Liver (tissue), 9 donors: ENCODE results near the gene DNM3. TPM values are rescaled to one million over a fixed set of nuclear protein-coding genes. Genes with fewer than 3 reads are reported as not detected.

Experiments used
- DNase-seq: peaks from one replicate; pipeline ENCODE4 v3.0.0-alpha.2; 2017; ENCODE audit warnings: low spot score
- H3K27ac ChIP-seq, 2 donors: one replicate each; pipeline ENCODE4 v1.7.0; 2013; ENCODE audit warnings: inconsistent platforms in 2 of 2, low read length in 2 of 2, control low read depth in 1 of 2, low read depth in 1 of 2, mild to moderate bottlenecking in 1 of 2
- H3K27me3 ChIP-seq, 4 donors: one replicate each; pipeline versions ENCODE4 v1.6.1 to v1.7.0; 2013; ENCODE audit warnings: low read length in 3 of 4, inconsistent platforms in 1 of 4, mild to moderate bottlenecking in 1 of 4, moderate library complexity in 1 of 4; ENCODE audit not compliant: control insufficient read depth in 4 of 4, insufficient read depth in 4 of 4
- H3K36me3 ChIP-seq, 4 donors: one replicate each; pipeline versions ENCODE4 v1.6.1 to v1.7.0; 2013; ENCODE audit warnings: low read length in 3 of 4, mild to moderate bottlenecking in 3 of 4, low read depth in 1 of 4, moderate library complexity in 1 of 4; ENCODE audit not compliant: control insufficient read depth in 4 of 4, insufficient read depth in 3 of 4
- H3K4me1 ChIP-seq, 4 donors: one replicate each; pipeline versions ENCODE4 v1.6.1 to v1.7.0; 2013; ENCODE audit warnings: low read length in 3 of 4, mild to moderate bottlenecking in 3 of 4, moderate library complexity in 1 of 4; ENCODE audit not compliant: control insufficient read depth in 4 of 4, insufficient read depth in 4 of 4
- H3K4me3 ChIP-seq, 3 donors: one replicate each; pipeline versions ENCODE4 v1.6.1 to v1.7.0; 2013; ENCODE audit warnings: low read length in 3 of 3, control low read depth in 1 of 3, low read depth in 1 of 3, mild to moderate bottlenecking in 1 of 3
- H3K9ac ChIP-seq, 2 donors: one replicate each; pipeline ENCODE4 v1.7.0; 2013; ENCODE audit warnings: low read length in 2 of 2, mild to moderate bottlenecking in 2 of 2, moderate library complexity in 2 of 2, control low read depth in 1 of 2, low read depth in 1 of 2
- H3K9me3 ChIP-seq, 4 donors: one replicate each; pipeline versions ENCODE4 v1.6.1 to v1.7.0; 2013; ENCODE audit warnings: low read length in 3 of 4; ENCODE audit not compliant: control insufficient read depth in 4 of 4
- ATF3 ChIP-seq: IDR thresholded peaks from 2 replicates; pipeline ENCODE4 v1.6.1; 2016; ENCODE audit warnings: antibody characterized with exemption
- CTCF ChIP-seq: fragments of 150-350 bp; IDR thresholded peaks from 2 replicates; pipeline ENCODE4 v1.5.1; 2017; ENCODE audit warnings: improper control_type of control experiment, low read depth, low read length; ENCODE audit not compliant: missing input control
- EGR1 ChIP-seq, 2 donors: IDR thresholded peaks; 2 replicates each; pipeline ENCODE4 v1.6.1; 2016 to 2018; ENCODE audit warnings: antibody characterized with exemption in 2 of 2, low read depth in 2 of 2
- FOXA1 ChIP-seq: IDR thresholded peaks from 2 replicates; pipeline ENCODE4 v1.6.1; 2016; ENCODE audit warnings: antibody characterized with exemption
- FOXA2 ChIP-seq: IDR thresholded peaks from 2 replicates; pipeline ENCODE4 v1.6.1; 2016; ENCODE audit warnings: antibody characterized with exemption
- GABPA ChIP-seq, 2 donors: IDR thresholded peaks in 1 of 2; conservative IDR thresholded peaks in 1 of 2; 2 replicates each; pipeline ENCODE4 v1.6.1; 2016; ENCODE audit warnings: antibody characterized with exemption in 2 of 2, mild to moderate bottlenecking in 1 of 2, moderate library complexity in 1 of 2
- HNF4A ChIP-seq, 2 donors: conservative IDR thresholded peaks; 2 replicates each; pipeline ENCODE4 v1.6.1; 2016; ENCODE audit warnings: antibody characterized with exemption in 2 of 2, mild to moderate bottlenecking in 2 of 2
- HNF4G ChIP-seq: IDR thresholded peaks from 2 replicates; pipeline ENCODE4 v1.6.1; 2016; ENCODE audit warnings: antibody characterized with exemption
- JUND ChIP-seq, 2 donors: IDR thresholded peaks; 2 replicates each; pipeline ENCODE4 v1.6.1; 2016; ENCODE audit warnings: antibody characterized with exemption in 2 of 2
- MAX ChIP-seq: IDR thresholded peaks from 2 replicates; pipeline ENCODE4 v1.6.1; 2016; ENCODE audit warnings: antibody characterized with exemption
- NR2F2 ChIP-seq: IDR thresholded peaks from 2 replicates; pipeline ENCODE4 v1.6.1; 2016; ENCODE audit warnings: antibody characterized with exemption
- RAD21 ChIP-seq, 2 donors: IDR thresholded peaks; 2 replicates each; pipeline ENCODE4 v1.6.1; 2016; ENCODE audit warnings: antibody characterized with exemption in 2 of 2, mild to moderate bottlenecking in 2 of 2
- REST ChIP-seq: IDR thresholded peaks from 2 replicates; pipeline ENCODE4 v1.6.1; 2016; ENCODE audit warnings: antibody characterized with exemption, mild to moderate bottlenecking
- RXRA ChIP-seq, 2 donors: IDR thresholded peaks; 2 replicates each; pipeline ENCODE4 v1.6.1; 2017 to 2018; ENCODE audit warnings: antibody characterized with exemption in 2 of 2, mild to moderate bottlenecking in 1 of 2
- TAF1 ChIP-seq: conservative IDR thresholded peaks from 2 replicates; pipeline ENCODE4 v1.6.1; 2016; ENCODE audit warnings: antibody characterized with exemption, mild to moderate bottlenecking
- YY1 ChIP-seq: IDR thresholded peaks from 2 replicates; pipeline ENCODE4 v1.6.1; 2016; ENCODE audit warnings: antibody characterized with exemption, mild to moderate bottlenecking
- WGBS: extraction: QIAGEN DNeasy Blood & Tissue Kit; methylation state at CpG from one replicate; pipeline ENCODE4 v1.1.7; 2013; 5-methylcytosine and 5-hydroxymethylcytosine counted together
- polyA plus RNA-seq, 2 donors: library from polyadenylated mRNA; stranded (reverse) in 1 of 2; unstranded in 1 of 2; fragments of 200-250 nt in 1 of 2; fragments of >200 nt in 1 of 2; fragmentation: Nextera tagmentation in 1 of 2; extraction: Ambion mirVana in 1 of 2; gene quantifications; one replicate each; pipeline versions ENCODE4 v1.2.1 to v1.2.3, GENCODE V29; 2013 to 2015
- total RNA-seq, 2 donors: library from RNA; depleted of rRNA; stranded (reverse); fragments of >200 nt; gene quantifications; one replicate each; pipeline ENCODE4 v1.2.3, GENCODE V29; 2014
- donor health status: healthy.
- donor health status: healthy.
- donor health status: healthy.
- donor health status: healthy.
- donor health status: healthy.

Gene DNM3
- total and polyA plus RNA-seq, 4 donors: 0.08 to 3.2 (median 1.0) TPM

GRCh38 chr1:171845998-171846397, 4.7 kb downstream of the DNM3 start:
- peaks cover 0 to 9% (median 4%) of the 10 kb centered on the region in 4 donors for H3K4me1 ChIP-seq
- peaks cover 0 to 5% (median 2%) of the 10 kb centered on the region in 4 donors for H3K27me3 ChIP-seq
- H3K9me3 ChIP-seq: peaks cover under 1 to 2% (median 2%) of the 10 kb centered on the region in 4 donors
- H3K27ac ChIP-seq: no peak overlapping the region
- DNase-seq: no peak
- H3K9ac ChIP-seq: no peak overlapping the region
- TF ChIP-seq JUND (IDR thresholded peaks at IDR 0.05) (no peak), REST (no peak), HNF4A (conservative IDR thresholded peaks at IDR 0.05) (no peak), GABPA (IDR thresholded peaks at IDR 0.05 in 1 of 2, conservative IDR thresholded peaks at IDR 0.05 in 1 of 2) (no peak)
- no peak overlapping the region for H3K4me3 ChIP-seq
- H3K36me3 ChIP-seq: no peaks in the 10 kb centered on the region

GRCh38 chr1:171849245-171849898, 8.1 kb downstream of the DNM3 start:
- Histone ChIP-seq H3K4me3 (no peak overlapping the region), H3K27ac (no peak overlapping the region), H3K9ac (no peak overlapping the region), H3K9me3 (no peaks in the 10 kb centered on the region), H3K4me1 (peaks cover 0 to 1% (median 0%) of the 10 kb centered on the region in 4 donors), H3K27me3 (no peaks in the 10 kb centered on the region), H3K36me3 (no peaks in the 10 kb centered on the region)
- WGBS: 69% methylated on average over 5 of the region's 5 CpGs
- DNase-seq: no peak
- TF ChIP-seq GABPA (IDR thresholded peaks at IDR 0.05 in 1 of 2, conservative IDR thresholded peaks at IDR 0.05 in 1 of 2) (no peak), MAX (no peak)

- H3K36me3 ChIP-seq: no peaks in the 10 kb centered on the region
- H3K4me3 ChIP-seq: no peak overlapping the region
- H3K9me3 ChIP-seq: no peaks in the 10 kb centered on the region
- peaks cover 0 to 1% (median 0%) of the 10 kb centered on the region in 4 donors for H3K4me1 ChIP-seq
- H3K9ac ChIP-seq: no peak overlapping the region
- 57% methylated on average over 5 of the region's 5 CpGs for WGBS
- no peak overlapping the region for H3K27ac ChIP-seq
- no peak for DNase-seq
- no peaks in the 10 kb centered on the region for H3K27me3 ChIP-seq
- TF ChIP-seq RXRA (IDR thresholded peaks at IDR 0.05) (no peak), NR2F2 (no peak), JUND (IDR thresholded peaks at IDR 0.05) (no peak), REST (no peak), HNF4G (no peak), HNF4A (conservative IDR thresholded peaks at IDR 0.05) (no peak), CTCF (no peak), EGR1 (IDR thresholded peaks at IDR 0.05; ENCODE audit: low read depth in 2 of 2) (no peak), YY1 (no peak), GABPA (IDR thresholded peaks at IDR 0.05 in 1 of 2, conservative IDR thresholded peaks at IDR 0.05 in 1 of 2) (no peak), RAD21 (IDR thresholded peaks at IDR 0.05) (no peak), MAX (no peak), FOXA2 (no peak), ATF3 (no peak), TAF1 (no peak), FOXA1 (no peak)
These were observed 9.5 kb downstream of the DNM3 start for GRCh38 chr1:171850651-171851350.
